RPMI8226 (cell line): ENCODE measurements around the gene C19orf25.
A peak's percentile ranks its signal among the peaks of the same experiment; 100 is the strongest.
"Not testable (repeated sequence)": the region's sequence is repeated elsewhere in the genome, so short reads cannot be mapped to it uniquely, and the experiment has no call there.

Experiments used
- DNase-seq: peaks from one replicate; pipeline ENCODE4 v3.0.0-alpha.2; 2015

Gene C19orf25

DNA sequence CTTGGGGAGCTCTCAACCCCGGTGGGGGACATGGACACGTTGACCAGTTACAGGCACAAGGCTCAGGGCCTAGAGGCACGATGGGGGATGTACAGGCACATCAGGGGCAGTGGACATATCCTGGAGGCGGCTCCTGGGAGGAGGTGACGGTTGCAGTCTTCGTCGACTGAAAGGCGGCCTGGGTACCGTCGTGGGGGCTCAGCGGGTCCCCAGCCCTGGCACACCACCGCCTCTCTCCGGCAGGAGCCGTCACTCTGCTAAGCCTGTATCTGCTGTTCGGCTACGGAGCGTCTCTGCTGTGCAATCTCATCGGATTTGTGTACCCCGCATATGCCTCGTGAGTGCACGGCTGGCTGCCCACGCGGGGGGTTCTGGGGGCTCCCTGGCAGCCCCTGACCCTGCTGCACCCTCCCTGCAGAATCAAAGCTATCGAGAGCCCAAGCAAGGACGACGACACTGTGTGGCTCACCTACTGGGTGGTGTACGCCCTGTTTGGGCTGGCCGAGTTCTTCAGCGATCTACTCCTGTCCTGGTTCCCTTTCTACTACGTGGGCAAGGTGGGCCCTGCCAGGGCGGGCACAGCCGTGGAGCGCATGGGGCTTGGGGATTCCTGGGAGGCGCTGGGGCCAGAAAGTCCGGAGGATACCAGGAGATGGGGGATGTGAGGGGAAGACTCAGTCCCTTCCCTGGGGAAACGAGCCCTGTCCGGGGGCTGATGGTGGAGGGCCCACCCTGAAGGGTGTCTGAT is 16.2 kb upstream of the C19orf25 start:
- no peak for DNase-seq

DNA sequence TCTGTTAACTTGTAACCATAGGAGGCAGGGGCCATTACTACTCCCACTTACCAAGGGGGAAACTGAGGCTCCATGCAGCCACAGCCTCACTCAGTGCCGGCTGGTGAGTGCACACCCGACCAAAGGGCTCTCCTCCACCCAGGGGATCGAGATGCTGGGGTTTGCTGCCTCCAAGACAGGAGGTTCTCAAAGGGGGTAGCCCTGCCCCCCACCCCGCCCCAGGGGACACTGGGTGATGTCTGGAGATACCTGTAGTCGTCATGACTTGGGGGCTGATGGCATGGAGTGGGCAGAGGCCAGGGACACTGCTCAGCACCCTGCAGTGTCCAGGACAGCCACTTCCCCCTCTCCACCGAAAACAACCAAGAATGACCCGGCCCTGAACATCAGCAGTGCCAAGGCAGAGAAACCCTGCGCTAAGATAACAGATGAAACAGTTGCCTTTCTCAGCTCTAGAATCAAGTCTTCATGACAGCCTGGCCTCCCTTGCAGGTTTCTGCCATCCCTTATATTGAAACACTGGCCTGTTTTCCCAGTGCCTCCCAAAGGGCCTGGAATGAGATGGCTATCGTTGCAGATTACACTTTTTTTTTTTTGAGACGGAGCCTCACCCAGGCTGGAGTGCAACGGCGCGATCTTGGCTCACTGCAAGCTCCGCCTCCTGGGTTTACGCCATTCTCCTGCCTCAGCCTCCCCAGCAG is 15.2 kb upstream of the C19orf25 start:
- DNase-seq = no peak

DNA sequence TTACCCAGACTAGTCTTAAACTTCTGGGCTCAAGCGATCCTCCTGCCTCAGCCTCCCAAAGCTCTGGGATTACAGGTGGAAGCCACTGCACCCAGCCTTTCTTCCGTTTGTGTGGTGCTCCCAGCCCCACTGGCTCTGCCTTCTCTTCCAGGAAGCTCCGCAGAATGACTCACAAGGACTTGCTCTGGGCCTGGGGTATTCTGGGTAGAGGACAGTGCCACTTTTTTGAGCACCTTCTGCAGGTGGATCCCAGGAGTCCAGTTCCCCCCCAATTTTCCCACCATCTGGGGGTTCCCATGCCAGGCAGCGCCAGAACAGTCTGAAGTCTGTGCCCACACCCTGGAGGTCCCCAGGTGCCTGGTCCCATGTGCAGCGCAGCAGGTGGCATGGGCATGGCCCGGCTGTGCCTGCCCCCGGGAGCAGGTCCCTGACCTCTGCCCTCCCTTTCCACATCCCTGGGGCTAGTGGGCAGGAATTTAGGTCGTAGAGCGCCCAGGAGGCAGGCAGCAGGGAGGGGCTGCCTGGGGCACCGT is 13.5 kb upstream of the C19orf25 start:
- DNase-seq = no peak

DNA sequence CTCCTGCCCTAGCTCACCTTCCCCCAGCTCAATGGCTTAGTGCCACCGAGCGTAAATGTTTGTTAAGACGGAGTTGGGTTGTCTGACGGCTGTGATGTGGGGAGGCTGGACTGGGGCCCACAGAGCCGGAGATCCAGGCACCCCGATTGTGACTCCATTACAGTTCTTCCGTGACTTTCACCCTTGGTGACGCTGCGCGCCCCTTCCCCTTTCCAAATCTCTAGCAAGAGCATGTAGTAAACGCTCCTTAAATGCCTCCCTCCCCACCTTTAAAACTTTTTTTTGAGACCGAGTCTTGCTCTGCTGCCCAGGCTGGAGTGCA is 12.8 kb upstream of the C19orf25 start:
- DNase-seq = no peak

DNA sequence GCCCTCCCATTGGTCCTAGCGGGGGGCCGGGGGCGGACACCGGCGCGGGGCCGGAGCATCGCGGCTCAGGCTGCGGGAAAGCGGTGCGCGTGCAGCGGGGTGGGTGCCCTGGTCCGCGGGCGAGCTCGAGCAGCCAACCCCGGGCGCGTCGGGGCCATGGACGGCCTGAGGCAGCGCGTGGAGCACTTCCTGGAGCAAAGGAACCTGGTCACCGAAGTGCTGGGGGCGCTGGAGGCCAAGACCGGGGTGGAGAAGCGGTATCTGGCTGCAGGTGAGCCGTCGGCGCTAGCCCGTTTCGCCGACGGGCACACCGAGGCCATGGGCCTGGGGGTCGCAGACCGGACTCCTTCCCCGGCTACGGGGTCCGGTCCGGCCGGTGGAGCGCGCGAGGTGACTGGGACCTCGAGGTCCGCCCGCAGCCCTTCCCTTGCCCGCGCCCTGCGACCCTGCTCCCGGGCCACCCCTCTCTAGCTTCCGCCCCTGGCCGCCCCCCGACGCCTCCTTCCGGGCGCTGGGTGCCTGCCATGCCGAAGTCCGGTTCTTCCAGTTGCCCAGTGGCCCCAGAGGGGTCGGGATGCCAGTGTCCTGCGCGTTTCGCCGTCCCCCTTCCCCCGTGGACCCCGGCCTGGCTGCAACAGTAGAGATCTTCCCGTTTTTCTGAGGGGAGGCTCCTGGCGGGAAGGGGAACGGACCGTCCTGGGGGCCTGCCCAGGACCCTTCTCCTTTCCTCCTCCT is 12.3 kb upstream of the C19orf25 start, which contains the start of gene REEP6:
Gene REEP6 (plus strand): TSS at position 68 of the 735 bp plus-strand sequence. CDS start 89 bp downstream, at position 157.
- no peak for DNase-seq

DNA sequence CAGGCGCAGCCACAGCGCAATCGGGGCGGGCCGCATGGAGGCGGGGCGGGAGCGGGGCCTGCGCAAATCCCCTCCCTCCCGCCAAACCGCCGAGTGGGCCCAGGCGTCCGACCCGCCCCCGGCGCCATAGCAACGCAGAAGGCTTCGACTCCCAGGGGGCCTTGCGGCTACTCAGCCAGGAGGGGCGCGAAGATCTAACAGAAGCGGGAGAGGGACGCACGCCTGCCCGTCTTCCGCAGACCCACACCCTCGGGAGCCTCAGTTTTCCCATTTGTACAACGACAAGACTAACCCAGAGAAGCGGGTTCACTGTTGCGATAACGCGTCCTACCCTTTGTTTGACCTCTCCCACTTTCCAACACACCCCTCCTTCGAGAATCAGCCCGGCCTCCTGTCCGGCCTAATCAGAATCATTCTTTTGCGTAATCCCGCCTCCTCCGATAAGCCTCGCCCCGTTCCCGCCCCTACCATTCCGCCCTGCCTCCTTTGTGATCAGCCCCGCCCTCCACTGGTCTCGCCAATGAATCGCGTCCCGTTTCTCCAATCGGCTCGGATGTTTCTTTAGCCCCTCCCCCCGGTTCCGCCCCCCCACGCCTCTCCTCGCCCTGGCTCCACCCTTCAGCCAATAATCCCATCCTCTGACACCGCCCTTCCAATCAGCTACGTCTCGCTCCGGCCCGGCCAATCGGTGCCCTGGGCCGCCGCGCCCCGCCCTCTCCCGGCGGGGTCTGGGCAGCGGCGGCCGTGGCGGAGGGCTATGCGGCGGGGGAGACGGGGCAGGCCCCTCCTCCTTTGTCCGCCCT is 11.5 kb upstream of the C19orf25 start, which contains the start of gene PCSK4:
Gene PCSK4 (minus strand): TSS at position 40 of the 803 bp plus-strand sequence. CDS start 4 bp downstream, at position 36.
- DNase-seq = peak; percentile 98

DNA sequence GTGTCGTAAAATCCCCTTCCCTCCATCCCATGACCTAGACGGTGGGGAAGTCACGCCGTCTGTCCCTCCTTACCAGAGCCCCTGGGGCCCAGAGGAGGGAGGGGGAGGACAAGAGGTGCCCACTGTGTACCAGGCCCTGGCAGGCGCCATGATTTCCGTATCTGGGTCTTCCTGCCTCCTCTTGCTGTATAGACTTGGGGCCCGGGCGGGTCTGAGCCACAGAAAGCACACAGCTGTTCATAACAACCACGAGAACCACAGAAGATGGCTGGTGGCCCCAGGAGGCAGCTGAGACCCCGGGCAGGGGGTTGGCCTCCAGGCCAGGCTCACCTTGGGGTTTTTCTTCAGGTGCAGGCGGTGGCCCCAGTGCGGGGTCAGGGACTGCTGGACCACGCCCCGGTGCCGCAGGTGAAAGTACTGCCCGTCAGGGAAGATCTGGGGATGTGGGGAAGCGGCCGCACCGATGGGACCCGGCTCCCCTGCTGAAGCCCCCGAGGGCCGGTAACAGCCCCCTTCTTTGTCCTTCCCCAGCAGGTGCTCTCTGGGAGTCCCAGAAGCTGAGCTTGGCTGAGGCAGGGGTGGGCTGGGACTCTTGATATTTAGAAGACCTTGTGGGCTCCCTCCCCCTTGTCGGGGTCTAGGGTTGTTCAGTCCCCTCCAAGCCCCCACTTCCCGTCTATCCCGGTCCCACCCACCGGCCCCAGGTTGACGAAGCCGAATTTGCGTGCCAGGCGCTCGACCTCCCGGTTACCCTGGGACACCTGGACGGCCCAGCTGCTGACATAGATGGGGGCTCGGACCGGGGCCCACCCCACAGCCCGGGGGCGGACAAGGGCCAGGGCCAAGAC is 10.7 kb upstream of the C19orf25 start:
- no peak for DNase-seq

DNA sequence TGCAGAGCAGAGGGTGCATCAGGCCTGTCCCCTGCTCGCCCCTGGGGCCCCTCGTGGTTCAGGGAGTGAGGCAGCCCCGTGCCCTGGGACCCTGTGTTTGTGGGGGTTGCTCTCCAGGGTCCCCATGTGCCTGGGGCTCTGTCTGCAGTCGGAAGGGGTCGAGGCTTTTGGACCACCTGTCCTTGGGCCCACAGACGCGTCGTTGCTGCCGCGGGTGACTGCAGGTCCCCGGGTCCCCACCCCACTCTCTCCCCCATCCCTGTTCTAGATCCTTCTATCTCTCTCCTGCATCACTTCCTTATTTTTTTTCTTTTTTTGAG is 9.2 kb upstream of the C19orf25 start:
- no peak for DNase-seq

DNA sequence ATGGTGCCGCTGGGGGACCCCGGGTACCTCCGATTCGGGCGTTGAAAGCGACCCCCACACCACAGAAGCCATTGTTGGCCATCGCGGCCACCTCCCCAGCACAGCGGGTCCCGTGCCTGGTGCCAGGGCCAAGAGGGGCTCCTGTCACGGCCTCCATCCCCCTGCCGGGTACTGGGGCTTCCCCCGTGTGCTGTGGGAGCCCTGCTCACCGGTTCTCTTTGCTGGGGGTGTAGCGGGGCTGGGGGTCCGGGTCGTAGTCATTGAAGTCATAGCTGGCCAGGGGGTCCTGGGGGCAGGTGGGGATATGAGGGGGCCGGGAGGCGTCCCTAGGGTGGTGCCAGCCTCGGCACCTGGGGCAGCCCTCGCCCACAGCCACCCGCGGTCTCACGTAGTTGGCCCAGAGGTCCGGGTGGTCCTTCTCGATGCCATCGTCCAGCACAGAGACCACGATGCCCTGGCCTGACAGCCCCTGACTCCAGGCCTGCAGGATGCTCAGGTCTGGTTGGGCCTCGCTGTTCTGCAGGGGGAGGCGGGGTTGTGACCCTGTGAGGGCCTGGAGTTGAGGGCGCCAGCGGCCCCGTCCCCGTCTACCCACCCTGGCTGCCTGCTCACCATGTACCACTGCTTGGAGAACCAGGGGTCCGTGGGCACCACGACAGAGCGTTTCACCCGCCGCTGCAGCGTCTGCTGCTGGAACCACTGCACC is 8.7 kb upstream of the C19orf25 start:
- no peak for DNase-seq

DNA sequence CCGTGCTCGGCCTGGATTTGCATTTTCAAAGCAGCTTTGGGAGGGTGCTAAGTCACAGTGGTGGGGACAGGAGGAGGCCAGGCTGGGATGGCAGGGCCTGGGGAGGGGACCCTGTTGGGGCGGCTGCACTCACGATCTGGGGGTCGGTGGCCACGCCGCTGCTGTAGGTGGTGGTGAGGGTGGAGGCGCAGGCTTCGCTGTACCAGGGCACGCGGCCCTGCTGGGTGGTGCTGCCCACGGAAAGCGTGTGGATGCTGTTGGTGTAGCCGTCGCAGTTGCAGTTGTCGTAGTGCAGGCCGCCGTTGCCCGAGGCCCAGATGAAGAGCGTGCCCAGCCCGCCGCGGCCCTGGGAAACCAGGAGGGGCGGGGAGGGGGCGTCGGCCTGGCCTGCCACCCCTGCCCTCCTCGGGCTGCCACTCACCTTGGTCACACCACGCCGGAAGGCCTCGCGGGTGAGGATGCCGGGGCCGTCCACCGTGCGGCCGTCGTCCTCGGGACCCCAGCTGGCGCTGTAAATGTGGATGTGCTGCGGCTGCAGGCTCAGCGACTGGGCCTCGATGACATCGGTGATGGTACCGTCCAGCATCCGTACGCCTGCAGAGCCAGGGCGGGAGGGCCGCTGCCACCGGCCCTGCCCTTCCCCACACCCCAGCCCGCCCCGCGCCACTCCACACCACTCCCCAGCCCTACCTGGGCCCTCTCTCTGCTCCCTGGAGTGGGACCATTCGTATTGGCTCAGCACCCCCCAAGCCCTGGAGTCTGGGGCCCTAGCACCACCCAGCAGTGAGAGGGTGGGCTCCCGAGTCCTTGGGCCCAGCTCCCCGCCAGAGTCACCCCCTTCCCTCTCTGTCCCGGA is 7.9 kb upstream of the C19orf25 start:
- no peak for DNase-seq

DNA sequence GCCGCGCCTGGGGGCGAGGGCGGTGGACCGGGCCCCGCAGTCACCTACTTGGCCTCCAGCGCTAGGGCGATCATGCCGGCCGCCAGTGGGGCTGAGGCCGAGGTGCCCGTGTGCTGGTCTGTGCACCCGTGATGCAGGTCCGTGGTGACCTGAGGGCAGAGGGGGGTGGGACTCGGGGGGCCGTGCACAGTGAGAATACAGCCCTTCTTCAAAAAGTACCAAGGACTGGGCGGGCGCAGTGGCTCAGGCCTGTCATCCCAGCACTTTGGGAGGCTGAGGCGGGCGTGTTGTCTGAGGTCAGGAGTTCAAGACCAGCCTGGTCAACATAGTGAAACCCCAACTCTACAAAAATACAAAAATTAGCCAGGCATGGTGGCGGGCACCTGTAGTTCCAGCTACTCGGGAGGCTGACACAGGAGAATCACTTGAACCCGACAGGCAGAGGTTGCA is 5.0 kb upstream of the C19orf25 start:
- no peak for DNase-seq

DNA sequence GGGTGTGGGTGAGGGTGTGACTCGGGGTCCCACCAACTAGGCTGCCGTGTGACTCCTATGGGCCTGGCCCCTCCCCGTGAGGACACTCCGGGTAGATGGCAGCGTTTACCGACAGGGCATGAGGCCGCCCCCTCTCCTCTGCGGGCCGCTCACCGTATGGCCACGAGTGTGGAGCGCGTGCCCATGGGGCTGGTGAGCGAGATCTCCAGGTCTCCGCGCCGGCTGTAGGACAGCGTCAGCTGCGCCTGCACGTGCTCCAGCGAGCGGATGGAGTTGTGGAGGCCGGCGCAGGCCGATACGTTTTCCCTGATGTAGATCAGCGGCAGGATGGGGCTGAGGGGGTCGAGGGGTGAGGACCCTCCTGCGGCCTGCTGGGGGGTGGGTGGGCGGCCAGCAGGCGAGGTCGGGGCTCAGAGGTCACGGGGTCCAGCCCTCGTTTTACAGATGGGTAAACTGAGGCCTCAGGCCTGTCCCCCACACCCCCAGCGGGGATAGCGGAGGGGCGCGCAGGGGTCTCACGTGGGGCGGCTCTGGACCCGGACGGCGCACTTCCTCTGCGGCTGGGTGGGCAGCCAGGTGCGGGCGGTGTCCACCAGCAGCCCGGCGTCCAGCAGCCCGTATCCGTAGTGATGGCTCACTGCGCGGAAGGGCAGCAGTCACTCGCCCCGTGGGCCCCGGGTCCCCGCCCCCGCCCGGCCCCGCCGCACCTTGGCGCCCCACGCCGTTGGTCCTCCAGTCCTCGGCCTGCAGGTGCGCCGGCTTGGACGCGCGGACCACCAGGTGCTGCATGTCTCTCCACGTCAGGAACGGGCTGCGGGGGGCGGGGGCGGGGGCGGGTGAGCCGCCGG is 4.3 kb upstream of the C19orf25 start:
- DNase-seq = no peak

DNA sequence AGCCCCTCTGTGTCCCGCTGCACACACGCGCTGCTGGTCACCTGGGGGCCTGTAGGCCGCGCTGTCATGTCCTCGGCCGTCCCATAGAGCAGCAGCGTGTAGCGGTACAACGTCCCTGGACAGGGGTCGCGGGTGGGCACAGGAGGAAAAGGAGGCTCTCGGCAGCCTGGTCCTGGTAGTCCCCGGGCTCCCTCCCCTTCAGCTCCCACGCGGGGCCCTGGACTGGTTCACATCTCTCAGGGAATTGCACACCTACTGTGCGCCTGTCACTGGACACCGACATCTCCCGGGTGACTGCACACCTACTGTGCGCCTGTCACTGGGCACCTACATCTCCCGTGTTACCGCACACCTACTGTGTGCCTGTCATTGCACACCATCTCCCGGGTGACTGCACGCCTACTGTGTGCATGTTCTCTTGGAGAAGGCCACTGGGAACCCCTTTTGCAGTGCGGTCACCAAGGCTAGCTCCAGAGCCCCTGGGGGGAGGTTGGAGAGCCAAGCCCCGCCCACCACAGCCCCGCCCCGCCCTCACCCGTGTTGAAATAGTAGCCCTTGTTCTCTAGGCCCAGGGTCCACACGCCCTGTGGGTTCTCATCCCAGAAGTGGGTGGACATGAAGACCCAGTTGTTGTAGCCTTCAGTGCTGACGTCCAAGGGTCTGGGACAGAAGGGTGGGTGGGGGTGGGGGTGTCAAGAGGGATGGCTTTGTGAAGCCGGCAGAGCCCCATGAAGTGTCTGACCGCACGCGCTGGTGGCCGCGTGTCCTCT is 3.5 kb upstream of the C19orf25 start:
- no peak for DNase-seq

DNA sequence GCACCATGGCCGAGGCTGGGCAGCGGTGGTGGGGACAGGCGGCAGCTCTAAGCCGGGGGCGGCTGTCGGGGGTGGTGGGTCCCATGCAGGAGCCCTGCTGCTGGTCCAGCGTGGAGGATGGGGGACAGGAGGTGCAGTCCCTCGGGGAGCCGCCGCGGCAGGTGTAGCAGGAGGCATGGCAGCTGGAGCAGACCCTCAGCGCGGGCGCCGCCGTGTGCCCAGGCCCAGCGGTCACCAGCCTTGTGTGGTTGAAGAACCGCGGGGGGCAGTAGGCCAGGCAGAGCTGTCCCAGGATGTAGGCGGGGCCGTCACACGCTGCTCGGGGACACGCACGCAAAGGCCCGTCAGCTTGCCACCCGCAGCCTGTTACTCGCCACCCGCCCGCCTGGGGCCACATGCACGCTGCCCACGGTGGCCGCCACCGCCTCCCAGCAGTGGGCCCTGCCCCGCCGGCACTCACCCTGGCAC is 2.9 kb upstream of the C19orf25 start:
- no peak for DNase-seq

DNA sequence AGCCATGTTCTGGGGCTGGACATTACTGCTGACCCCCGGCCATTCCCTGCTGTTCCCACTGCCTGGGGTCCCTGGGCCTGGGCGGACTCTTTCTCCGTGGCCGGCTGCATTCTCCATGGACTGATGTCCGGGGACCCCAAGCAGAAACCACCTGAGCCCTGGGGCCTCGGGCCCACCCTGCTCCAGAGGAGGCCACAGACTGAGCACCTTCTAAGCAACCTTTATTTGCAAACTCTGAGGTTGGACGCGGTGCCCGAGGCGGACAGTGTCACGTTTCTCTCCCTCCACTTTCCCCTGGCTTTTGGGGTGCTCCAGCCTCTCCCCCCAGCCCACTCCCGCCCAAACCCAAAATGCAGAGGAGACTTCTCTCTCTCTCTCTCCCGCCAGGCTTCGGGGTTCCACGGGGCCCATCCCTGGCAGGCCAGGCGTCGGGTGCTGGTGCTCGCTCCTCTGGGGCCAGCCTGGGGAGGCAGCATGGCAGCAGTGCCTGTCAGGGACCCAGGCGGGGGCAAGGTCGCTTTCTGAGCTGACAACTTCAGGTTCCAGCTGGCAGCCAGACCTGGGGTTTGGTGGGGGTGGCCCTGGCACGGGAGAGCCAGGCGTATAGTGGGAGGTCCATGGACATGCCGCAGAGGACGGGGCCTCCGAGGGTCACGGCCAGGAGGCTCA is 2.3 kb upstream of the C19orf25 start:
- DNase-seq = no peak

DNA sequence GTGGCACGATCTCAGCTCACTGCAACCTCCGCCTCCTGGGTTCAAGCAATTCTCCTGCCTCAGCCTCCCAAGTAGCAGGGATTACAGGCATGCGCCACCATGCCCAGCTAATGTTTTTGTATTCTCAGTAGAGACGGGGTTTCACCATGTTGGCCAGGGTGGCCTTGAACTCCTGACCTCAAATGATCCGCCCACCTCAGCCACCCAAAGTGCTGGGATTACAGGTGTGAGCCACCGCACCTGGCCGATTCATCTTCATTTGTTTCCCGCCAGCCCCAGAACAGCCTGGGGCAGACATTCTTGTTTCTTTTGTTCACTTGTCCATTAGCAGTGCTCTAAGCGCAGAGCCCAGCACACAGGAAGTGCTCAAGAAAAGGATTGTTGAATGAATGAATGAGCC is 2.0 kb downstream of the C19orf25 start:
- not testable (repeated sequence) for DNase-seq

DNA sequence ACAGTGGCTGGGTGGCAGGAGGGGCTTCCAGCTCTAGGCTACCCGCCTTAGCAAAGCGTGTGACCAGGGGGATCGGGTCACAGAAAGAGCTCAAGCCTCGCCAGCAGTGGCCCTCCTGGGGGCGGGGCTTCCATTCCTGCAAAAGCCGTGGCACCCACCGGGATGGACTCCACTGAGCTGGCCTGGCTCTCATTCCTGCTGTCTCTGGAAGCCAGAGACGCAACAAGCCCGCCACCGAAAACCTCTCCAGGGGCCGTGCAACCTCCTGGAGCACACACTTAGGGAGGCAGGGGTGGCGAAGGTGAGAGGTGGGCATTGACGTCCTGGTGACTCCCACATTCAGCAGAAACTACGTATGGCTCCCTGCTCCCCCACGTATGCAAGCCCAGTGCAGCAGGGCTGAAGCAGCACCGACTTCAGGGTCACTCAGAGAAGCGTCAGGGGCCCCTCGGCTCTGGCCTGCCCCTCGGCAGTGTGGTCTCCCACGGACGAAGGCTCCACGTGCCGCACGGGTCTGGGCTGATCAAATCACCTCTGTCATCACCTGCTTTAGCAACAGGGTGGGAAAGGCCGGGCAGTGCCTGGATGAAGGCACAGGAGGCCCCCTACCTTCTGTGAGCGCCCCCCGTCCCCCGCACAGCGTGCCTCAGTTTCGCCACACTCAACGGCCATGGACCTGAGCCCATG is 3.1 kb downstream of the C19orf25 start:
- no peak for DNase-seq
